HG03060 (cell line): ENCODE data around the gene HOXA3.

Source experiments
- ATAC-seq: cut with Tn5 transposase; IDR thresholded peaks from one replicate; pipeline ENCODE4 v1.9.1; 2021; ENCODE audit warnings: low read depth, moderate number of reproducible peaks; ENCODE audit not compliant: unreplicated experiment

Gene HOXA3

GRCh38 chr7:27145914-27146412 is 6.4 kb downstream of the HOXA3 start:
- no peak for ATAC-seq

- ATAC-seq: no peak
Observed at GRCh38 chr7:27145165-27145913, 7.0 kb downstream of the HOXA3 start.

GRCh38 chr7:27144781-27145164 is 7.6 kb downstream of the HOXA3 start:
- ATAC-seq: no peak

- ATAC-seq: no peak
Observed at GRCh38 chr7:27143950-27144780, 8.2 kb downstream of the HOXA3 start.

GRCh38 chr7:27143023-27143949 is 9.1 kb downstream of the HOXA3 start, which contains the start of gene HOXA5:
Gene HOXA5, minus strand, starts transcription at chr7:27143681. Its CDS starts 74 bp downstream, at chr7:27143607.
- ATAC-seq: no peak

GRCh38 chr7:27142580-27143022 is 9.8 kb downstream of the HOXA3 start:
- no peak for ATAC-seq

- no peak for ATAC-seq
Observed at GRCh38 chr7:27141923-27142579, 10.3 kb downstream of the HOXA3 start.

- no peak for ATAC-seq
Observed at GRCh38 chr7:27141137-27141922, 11.1 kb downstream of the HOXA3 start.

GRCh38 chr7:27140126-27140857 is 12.1 kb downstream of the HOXA3 start:
- ATAC-seq: no peak

- no peak for ATAC-seq
Observed at GRCh38 chr7:27139334-27140125, 12.9 kb downstream of the HOXA3 start.

GRCh38 chr7:27138985-27139333 is 13.4 kb downstream of the HOXA3 start:
- no peak for ATAC-seq

- ATAC-seq: no peak
Observed at GRCh38 chr7:27138472-27138871, 13.9 kb downstream of the HOXA3 start.

GRCh38 chr7:27137640-27138315 is 14.6 kb downstream of the HOXA3 start:
- no peak for ATAC-seq

- no peak for ATAC-seq
Observed at GRCh38 chr7:27134392-27134791, 18.0 kb downstream of the HOXA3 start.

GRCh38 chr7:27133409-27134231 is 18.8 kb downstream of the HOXA3 start:
- ATAC-seq: no peak

GRCh38 chr7:27132978-27133377 is 19.4 kb downstream of the HOXA3 start:
- no peak for ATAC-seq
